ENCODE measurements around the gene YAF2.
"Not testable (repeated sequence)": the region's sequence is repeated elsewhere in the genome, so short reads cannot be mapped to it uniquely, and the experiment has no call there.

The YAF2 gene

DNA sequence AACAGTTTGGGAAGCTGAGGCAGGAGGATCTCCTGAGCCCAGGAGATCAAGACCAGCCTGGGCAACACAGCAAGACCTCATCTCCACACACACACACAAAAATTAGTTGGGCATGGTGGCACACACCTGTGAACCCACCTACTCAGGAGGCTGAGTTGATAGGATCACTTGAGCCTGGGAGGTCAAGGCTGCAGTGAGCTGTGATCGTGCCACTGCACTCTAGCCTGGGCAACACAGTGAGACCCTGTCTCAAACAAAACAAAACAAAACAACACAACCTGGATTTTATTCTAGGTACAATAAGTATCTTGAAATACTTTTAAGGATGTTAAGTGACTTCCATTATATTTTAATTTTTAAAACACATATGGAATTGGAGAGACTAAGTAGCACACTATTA lies 45.8 kb downstream of the YAF2 start:
- TF ChIP-seq, protein P1, sequence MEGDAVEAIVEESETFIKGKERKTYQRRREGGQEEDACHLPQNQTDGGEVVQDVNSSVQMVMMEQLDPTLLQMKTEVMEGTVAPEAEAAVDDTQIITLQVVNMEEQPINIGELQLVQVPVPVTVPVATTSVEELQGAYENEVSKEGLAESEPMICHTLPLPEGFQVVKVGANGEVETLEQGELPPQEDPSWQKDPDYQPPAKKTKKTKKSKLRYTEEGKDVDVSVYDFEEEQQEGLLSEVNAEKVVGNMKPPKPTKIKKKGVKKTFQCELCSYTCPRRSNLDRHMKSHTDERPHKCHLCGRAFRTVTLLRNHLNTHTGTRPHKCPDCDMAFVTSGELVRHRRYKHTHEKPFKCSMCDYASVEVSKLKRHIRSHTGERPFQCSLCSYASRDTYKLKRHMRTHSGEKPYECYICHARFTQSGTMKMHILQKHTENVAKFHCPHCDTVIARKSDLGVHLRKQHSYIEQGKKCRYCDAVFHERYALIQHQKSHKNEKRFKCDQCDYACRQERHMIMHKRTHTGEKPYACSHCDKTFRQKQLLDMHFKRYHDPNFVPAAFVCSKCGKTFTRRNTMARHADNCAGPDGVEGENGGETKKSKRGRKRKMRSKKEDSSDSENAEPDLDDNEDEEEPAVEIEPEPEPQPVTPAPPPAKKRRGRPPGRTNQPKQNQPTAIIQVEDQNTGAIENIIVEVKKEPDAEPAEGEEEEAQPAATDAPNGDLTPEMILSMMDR (IDR thresholded peaks at IDR 0.05; ENCODE audit: control insufficient read depth, insufficient read depth, low read depth, low read length, missing control alignments), result no peak
- DNase-seq (ENCODE audit: low read depth), result no peak
- H3K4me3 ChIP-seq (ENCODE audit: control insufficient read depth, low read depth, low read length), result no peak overlapping the region

DNA sequence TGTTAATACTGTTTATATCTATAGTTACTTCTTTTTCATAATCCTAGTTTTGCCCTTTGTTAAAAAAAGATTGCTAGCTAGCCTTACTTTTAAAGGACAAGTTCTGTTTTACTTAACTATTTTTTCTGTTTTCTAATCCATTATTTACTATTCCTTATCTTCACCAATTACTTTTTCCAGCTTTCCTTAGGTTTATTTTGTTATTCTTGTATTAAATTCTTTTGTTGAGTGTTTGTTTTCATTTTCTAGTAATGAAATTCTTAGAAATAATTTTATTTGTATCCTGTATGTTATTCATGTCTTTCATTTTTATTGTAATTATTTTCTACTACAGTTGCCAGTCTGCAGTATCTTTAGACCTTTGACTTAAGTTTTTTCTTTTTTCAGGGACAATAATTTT lies 47.7 kb downstream of the YAF2 start:
- H3K4me3 ChIP-seq (ENCODE audit: control insufficient read depth, low read depth, low read length), result no peak overlapping the region
- TF ChIP-seq, protein P1 (IDR thresholded peaks at IDR 0.05; ENCODE audit: control insufficient read depth, insufficient read depth, low read depth, low read length, missing control alignments), result no peak
- no peak for DNase-seq (ENCODE audit: low read depth)

DNA sequence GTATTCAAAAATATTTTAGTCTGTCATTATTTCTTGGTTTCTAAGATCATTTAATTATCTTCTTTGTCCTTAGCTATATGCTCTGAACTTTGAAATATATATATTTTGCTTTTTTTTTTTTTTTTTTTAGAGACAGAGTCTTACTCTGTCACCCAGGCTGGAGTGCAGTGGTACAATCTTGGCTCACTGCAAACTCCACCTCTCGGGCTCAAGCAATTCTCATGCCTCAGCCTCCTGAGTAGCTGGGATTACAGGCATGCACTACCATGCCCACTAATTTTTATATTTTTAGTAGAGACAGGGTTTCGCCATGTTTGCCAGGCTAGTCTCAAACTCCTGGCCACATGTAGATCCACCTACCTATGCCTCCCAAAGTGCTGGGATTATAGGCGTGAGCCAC lies 49.8 kb downstream of the YAF2 start:
- not testable (repeated sequence) for DNase-seq (ENCODE audit: low read depth); H3K4me3 ChIP-seq (ENCODE audit: control insufficient read depth, low read depth, low read length)

DNA sequence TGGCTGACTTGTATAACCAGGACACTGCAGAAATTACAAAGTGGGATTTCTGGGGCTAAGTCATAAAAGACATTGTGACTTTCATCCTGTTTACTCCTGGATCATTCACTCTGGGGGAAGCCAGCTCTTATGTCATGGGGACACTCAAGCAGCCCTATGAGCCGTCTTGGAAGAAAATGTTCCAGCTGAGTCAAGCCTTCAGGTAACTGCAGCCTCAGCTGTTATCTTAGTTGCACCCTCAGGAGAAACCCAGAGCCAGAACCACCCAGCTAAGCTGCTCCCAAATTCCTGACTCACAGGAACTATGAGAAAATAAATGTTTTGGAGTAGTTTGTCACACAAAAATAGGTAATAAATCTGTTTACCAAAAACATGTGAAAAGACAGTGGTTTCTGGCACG lies 50.2 kb downstream of the YAF2 start:
- no peak for DNase-seq (ENCODE audit: low read depth)

DNA sequence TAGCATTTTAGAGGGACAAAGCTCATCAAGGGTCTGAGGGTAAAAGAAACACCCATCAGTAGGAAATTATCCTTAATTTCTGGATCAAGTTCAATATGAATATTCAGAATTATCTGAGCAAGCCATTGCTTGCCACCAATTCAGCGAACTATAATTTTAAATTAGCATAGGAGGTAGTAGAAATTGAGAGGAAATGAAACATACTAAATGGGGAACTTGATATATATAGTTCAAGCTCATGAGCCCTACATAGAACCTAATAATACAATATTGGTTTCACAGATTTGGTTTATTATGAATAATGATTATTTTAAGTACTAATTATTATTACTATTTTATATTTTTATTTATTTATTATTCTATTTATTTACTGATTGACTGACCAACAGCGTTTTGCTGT lies 51.3 kb downstream of the YAF2 start:
- DNase-seq (ENCODE audit: low read depth), result no peak
- TF ChIP-seq, protein P1 (IDR thresholded peaks at IDR 0.05; ENCODE audit: control insufficient read depth, insufficient read depth, low read depth, low read length, missing control alignments), result no peak

More for the DNA sequence above, 50.2 kb downstream of the YAF2 start:
- no peak overlapping the region for H3K4me3 ChIP-seq (ENCODE audit: control insufficient read depth, low read depth, low read length)
- TF ChIP-seq, protein P1 (IDR thresholded peaks at IDR 0.05; ENCODE audit: control insufficient read depth, insufficient read depth, low read depth, low read length, missing control alignments), result no peak

GRCh38 chr12:42182394-42182793 lies 55.7 kb downstream of the YAF2 start:
- no peak overlapping the region for H3K4me3 ChIP-seq (ENCODE audit: control insufficient read depth, low read depth, low read length)

More for the DNA sequence above, 51.3 kb downstream of the YAF2 start:
- no peak overlapping the region for H3K4me3 ChIP-seq (ENCODE audit: control insufficient read depth, low read depth, low read length)

GRCh38 chr12:42180990-42181596 lies 57.0 kb downstream of the YAF2 start:
- TF ChIP-seq, protein P1 (IDR thresholded peaks at IDR 0.05; ENCODE audit: control insufficient read depth, insufficient read depth, low read depth, low read length, missing control alignments), result no peak
- no peak for DNase-seq (ENCODE audit: low read depth)
- H3K4me3 ChIP-seq (ENCODE audit: control insufficient read depth, low read depth, low read length), result no peak overlapping the region

More at GRCh38 chr12:42182394-42182793, 55.7 kb downstream of the YAF2 start:
- TF ChIP-seq, protein P1 (IDR thresholded peaks at IDR 0.05; ENCODE audit: control insufficient read depth, insufficient read depth, low read depth, low read length, missing control alignments), result no peak
- no peak for DNase-seq (ENCODE audit: low read depth)
